MM.1S (cell line): ENCODE data around the gene GNG12.
"Not testable (repeated sequence)": the region's sequence is repeated elsewhere in the genome, so short reads cannot be mapped to it uniquely, and the experiment has no call there.

Experiments used
- DNase-seq: peaks from one replicate; pipeline ENCODE4 v3.0.0-alpha.2; 2015
- H2AFZ ChIP-seq: fragments of 300-600 bp; sonication (generic); 2 replicates; pipeline ENCODE4 v1.6.0; 2016; ENCODE audit warnings: antibody characterized with exemption, low read length
- H3F3A ChIP-seq: fragments of 300-600 bp; sonication (generic); 2 replicates; pipeline ENCODE4 v1.6.1; 2016; ENCODE audit warnings: mild to moderate bottlenecking, antibody characterized with exemption, low read length, moderate library complexity, mixed read lengths; ENCODE audit not compliant: insufficient read depth
- H3K27ac ChIP-seq: fragments of 300-600 bp; sonication (generic); 2 replicates; pipeline ENCODE4 v1.5.1; 2016; ENCODE audit warnings: mild to moderate bottlenecking, low read length
- H3K27me3 ChIP-seq: fragments of 300-600 bp; sonication (generic); replicated peaks from 2 replicates; pipeline ENCODE4 v1.6.0; 2016; ENCODE audit warnings: low read length; ENCODE audit not compliant: insufficient read depth
- H3K36me3 ChIP-seq: fragments of 300-600 bp; sonication (generic); replicated peaks from 2 replicates; pipeline ENCODE4 v1.6.1; 2016; ENCODE audit warnings: mild to moderate bottlenecking, low read length, mixed read lengths; ENCODE audit not compliant: insufficient read depth
- H3K4me1 ChIP-seq: fragments of 300-600 bp; sonication (generic); 2 replicates; pipeline ENCODE4 v1.6.1; 2016; ENCODE audit warnings: low read length, mixed read lengths
- H3K4me2 ChIP-seq: fragments of 300-600 bp; sonication (generic); 2 replicates; pipeline ENCODE4 v1.6.0; 2016; ENCODE audit warnings: low read depth, low read length
- H3K4me3 ChIP-seq: fragments of 300-600 bp; sonication (generic); 2 replicates; pipeline ENCODE4 v1.5.1; 2016; ENCODE audit warnings: low read length, mixed read lengths
- H3K79me2 ChIP-seq: fragments of 300-600 bp; sonication (generic); 2 replicates; pipeline ENCODE4 v1.6.1; 2016; ENCODE audit warnings: mixed run types, low read length, mixed read lengths
- H3K9ac ChIP-seq: fragments of 300-600 bp; sonication (generic); 2 replicates; pipeline ENCODE4 v1.6.1; 2016; ENCODE audit warnings: low read length, mixed read lengths
- H3K9me2 ChIP-seq: fragments of 300-600 bp; sonication (generic); replicated peaks from 2 replicates; pipeline ENCODE4 v1.6.1; 2016; ENCODE audit warnings: mild to moderate bottlenecking, low read length, mixed read lengths; ENCODE audit not compliant: insufficient read depth
- H3K9me3 ChIP-seq: fragments of 300-600 bp; sonication (generic); replicated peaks from 2 replicates; pipeline ENCODE4 v1.6.1; 2016; ENCODE audit warnings: mild to moderate bottlenecking, low read length, mixed read lengths; ENCODE audit not compliant: insufficient read depth
- H4K20me1 ChIP-seq: fragments of 300-600 bp; sonication (generic); 2 replicates; pipeline ENCODE4 v1.6.1; 2016; ENCODE audit warnings: mild to moderate bottlenecking, low read length, moderate library complexity, mixed read lengths; ENCODE audit not compliant: insufficient read depth
- EZH2 ChIP-seq: fragments of 300-600 bp; sonication (generic); optimal IDR thresholded peaks from 2 replicates; pipeline ENCODE3; 2017; ENCODE audit warnings: low read depth, mild to moderate bottlenecking, antibody characterized with exemption, low read length, mixed read lengths
- EZH2phosphoT487 ChIP-seq: fragments of 300-600 bp; sonication (generic); IDR thresholded peaks from 2 replicates; pipeline ENCODE4 v1.6.1; 2018; ENCODE audit warnings: antibody characterized with exemption, low read length
- TF ChIP-seq, protein P1 (sequence below): fragments of 300-600 bp; sonication (generic); IDR thresholded peaks from 2 replicates; pipeline ENCODE4 v1.5.1; 2016; ENCODE audit warnings: antibody characterized with exemption, low read length, mixed read lengths

Gene GNG12

DNA sequence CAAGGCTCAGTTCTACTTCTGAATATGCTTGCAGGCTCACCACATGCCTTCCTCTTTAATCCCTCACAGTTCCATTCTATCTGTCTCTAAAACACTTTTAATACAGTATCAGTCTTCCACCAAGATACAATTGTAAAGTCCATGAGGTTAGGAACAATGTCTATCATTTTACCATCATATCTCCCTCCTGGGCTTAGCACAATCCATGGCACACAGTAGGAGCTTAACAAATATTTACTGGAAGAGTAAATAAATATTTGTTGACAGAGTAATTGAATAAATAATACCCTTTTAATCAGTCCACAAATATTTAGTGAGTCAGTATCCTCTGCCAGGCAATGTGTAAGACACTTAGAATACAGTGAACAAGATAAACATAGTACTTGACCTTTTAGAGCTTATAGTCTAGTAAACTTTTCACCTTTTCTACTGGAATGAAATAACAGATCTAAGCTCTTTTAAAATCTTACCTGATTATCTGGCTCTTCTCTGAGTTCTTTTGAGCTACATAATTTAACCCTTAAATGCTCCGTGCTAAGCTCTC, 160.9 kb downstream of the GNG12 start:
- no peak overlapping the region for H3K27ac ChIP-seq

DNA sequence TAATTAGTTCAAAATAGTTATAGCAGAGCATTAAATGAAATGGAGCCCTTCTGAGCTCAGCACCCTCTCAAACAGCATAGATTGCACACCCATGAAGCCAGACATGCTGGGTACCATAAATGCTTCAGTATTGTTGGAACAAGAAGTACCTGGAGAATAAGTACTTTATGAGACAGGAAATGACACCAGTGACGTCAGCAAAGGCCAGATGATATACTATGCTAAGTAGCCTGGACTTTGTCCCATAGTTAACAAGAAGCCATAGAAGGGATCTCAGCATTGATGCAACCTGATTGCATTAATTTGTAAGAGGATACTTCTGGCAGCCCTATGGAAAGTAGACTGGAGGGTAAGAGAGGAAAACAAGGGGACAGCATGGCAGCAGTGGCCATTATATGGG, 164.6 kb downstream of the GNG12 start:
- no peak overlapping the region for H3K9ac ChIP-seq
- no peak overlapping the region for H3K27ac ChIP-seq
- no peaks in the 10 kb centered on the region for H3F3A ChIP-seq
- H2AFZ ChIP-seq, result no peak overlapping the region
- no peaks in the 10 kb centered on the region for H3K9me3 ChIP-seq
- H3K4me3 ChIP-seq, result no peak overlapping the region
- DNase-seq, result no peak
- H3K4me2 ChIP-seq, result no peak overlapping the region
- H3K27me3 ChIP-seq, result no peaks in the 10 kb centered on the region
- H3K9me2 ChIP-seq, result no peaks in the 10 kb centered on the region
- TF ChIP-seq, protein P1, sequence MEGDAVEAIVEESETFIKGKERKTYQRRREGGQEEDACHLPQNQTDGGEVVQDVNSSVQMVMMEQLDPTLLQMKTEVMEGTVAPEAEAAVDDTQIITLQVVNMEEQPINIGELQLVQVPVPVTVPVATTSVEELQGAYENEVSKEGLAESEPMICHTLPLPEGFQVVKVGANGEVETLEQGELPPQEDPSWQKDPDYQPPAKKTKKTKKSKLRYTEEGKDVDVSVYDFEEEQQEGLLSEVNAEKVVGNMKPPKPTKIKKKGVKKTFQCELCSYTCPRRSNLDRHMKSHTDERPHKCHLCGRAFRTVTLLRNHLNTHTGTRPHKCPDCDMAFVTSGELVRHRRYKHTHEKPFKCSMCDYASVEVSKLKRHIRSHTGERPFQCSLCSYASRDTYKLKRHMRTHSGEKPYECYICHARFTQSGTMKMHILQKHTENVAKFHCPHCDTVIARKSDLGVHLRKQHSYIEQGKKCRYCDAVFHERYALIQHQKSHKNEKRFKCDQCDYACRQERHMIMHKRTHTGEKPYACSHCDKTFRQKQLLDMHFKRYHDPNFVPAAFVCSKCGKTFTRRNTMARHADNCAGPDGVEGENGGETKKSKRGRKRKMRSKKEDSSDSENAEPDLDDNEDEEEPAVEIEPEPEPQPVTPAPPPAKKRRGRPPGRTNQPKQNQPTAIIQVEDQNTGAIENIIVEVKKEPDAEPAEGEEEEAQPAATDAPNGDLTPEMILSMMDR, result no peak
- TF ChIP-seq EZH2phosphoT487, result no peak
- no peak for TF ChIP-seq EZH2
- no peaks in the 10 kb centered on the region for H3K4me1 ChIP-seq
- H3K36me3 ChIP-seq, result no peaks in the 10 kb centered on the region
- no peaks in the 10 kb centered on the region for H3K79me2 ChIP-seq
- no peaks in the 10 kb centered on the region for H4K20me1 ChIP-seq

More for the DNA sequence above, 160.9 kb downstream of the GNG12 start:
- no peaks in the 10 kb centered on the region for H3K79me2 ChIP-seq
- H3K4me1 ChIP-seq, result peaks cover 31% of the 10 kb centered on the region
- no peaks in the 10 kb centered on the region for H3K9me2 ChIP-seq
- TF ChIP-seq EZH2phosphoT487, result no peak
- TF ChIP-seq EZH2, result no peak
- TF ChIP-seq, protein P1, result no peak
- no peaks in the 10 kb centered on the region for H3K27me3 ChIP-seq
- H3K4me3 ChIP-seq, result no peak overlapping the region
- no peaks in the 10 kb centered on the region for H3K9me3 ChIP-seq
- DNase-seq, result no peak
- H2AFZ ChIP-seq, result no peak overlapping the region
- no peaks in the 10 kb centered on the region for H3K36me3 ChIP-seq
- H3F3A ChIP-seq, result peaks cover 7% of the 10 kb centered on the region; the same call in 1 of the 2 replicates
- no peak overlapping the region for H3K4me2 ChIP-seq
- no peaks in the 10 kb centered on the region for H4K20me1 ChIP-seq
- H3K9ac ChIP-seq, result no peak overlapping the region

DNA sequence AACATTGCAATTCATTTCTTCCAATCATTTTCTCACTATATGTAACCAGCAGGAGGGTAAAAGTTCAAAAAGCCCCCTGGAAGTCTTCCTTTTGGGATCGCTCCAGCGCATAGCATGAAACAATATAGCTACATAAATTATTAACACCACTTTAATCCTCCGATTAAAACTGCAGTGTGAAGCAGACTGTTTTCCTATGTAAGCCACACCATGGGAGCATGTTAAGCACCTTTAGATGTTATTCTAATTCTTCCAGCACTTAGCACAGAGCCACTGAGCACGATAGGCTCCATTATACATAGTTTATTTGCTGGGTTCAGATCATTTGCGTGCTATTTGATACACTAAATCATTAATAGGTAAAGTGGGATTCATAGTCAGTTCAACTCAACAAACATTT, 166.6 kb downstream of the GNG12 start:
- Histone ChIP-seq H3K36me3 (no peaks in the 10 kb centered on the region), H3K9me2 (no peaks in the 10 kb centered on the region), H3K79me2 (no peaks in the 10 kb centered on the region), H4K20me1 (no peaks in the 10 kb centered on the region), H2AFZ (no peak overlapping the region), H3F3A (no peaks in the 10 kb centered on the region), H3K9me3 (no peaks in the 10 kb centered on the region), H3K27me3 (no peaks in the 10 kb centered on the region), H3K27ac (no peak overlapping the region), H3K9ac (no peak overlapping the region), H3K4me3 (no peak overlapping the region), H3K4me1 (no peaks in the 10 kb centered on the region), H3K4me2 (no peak overlapping the region)
- no peak for DNase-seq
- TF ChIP-seq EZH2phosphoT487 (no peak), EZH2 (no peak)
- TF ChIP-seq, protein P1, result no peak

DNA sequence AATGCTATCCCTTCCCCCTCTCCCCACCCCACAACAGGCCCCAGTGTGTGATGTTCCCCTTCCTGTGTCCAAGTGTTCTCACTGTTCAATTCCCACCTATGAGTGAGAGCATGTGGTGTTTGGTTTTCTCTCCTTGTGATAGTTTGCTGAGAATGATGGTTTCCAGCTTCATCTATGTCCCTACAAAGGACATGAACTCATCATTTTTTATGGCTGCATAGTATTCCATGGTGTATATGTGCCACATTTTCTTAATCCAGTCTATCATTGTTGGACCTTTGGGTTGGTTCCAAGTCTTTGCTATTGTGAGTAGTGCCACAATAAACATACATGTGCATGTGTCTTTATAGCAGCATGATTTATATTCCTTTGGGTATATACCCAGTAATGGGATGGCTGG, 168.0 kb downstream of the GNG12 start:
- H3K79me2 ChIP-seq, H3K4me3 ChIP-seq: not testable (repeated sequence)

More for the DNA sequence above, 168.0 kb downstream of the GNG12 start:
- not testable (repeated sequence) for H3K9me2 ChIP-seq, H3K9me3 ChIP-seq, H3K4me1 ChIP-seq, H3K9ac ChIP-seq, H2AFZ ChIP-seq, DNase-seq, H3K27ac ChIP-seq, H3K27me3 ChIP-seq, H3F3A ChIP-seq, H4K20me1 ChIP-seq, H3K36me3 ChIP-seq, H3K4me2 ChIP-seq
